ENCODE results near the gene SERPINF2. TPM values are rescaled to one million over a fixed set of nuclear protein-coding genes. Genes with fewer than 3 reads are reported as not detected.
"Not testable (repeated sequence)": the region's sequence is repeated elsewhere in the genome, so short reads cannot be mapped to it uniquely, and the experiment has no call there.

The SERPINF2 gene
- 0.19 TPM in 1 of 2 replicates, not detected in the other for total RNA-seq
- long read RNA-seq, result 0 reads

DNA sequence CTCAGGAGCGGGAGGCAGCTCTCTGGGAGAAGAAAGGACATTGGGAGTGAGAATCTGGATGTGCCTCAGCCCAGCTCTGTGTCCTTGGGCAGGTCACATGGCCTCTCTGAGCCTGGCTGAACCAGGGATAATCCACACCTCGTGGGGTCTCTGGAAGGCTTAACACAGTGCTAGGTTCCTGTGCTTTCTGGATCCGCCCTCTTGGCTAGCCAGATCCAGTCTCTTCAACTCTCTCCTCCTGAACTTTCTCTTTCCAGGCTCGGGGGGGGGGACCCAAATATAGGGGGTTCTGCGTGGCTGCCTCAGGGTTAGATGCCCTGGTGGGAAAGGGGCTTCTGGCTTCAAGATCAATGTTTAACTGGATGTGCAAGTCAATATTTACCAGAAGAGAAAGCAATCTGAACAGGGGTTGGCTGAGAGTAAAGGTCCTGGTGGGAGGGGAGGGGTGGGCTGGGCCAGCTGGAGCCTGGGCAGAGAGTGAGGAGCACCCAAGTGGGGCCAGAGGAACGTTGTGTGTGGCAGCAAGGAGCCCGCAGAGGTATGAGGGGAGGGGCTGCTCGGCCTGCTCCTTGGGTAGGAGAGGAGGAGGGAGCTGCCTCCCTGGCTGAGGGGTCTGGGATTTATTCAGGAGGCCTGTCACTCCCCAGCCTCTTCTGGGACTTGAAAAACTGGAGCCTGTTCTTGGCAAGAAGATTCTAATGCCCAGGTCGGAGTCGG is at the start of gene SERPINF2:
Gene SERPINF2, plus strand, starts transcription at position 501 of the 717 bp plus-strand sequence. CDS start 2,125 bp downstream, outside the sequence.
- TF ChIP-seq, protein P1, sequence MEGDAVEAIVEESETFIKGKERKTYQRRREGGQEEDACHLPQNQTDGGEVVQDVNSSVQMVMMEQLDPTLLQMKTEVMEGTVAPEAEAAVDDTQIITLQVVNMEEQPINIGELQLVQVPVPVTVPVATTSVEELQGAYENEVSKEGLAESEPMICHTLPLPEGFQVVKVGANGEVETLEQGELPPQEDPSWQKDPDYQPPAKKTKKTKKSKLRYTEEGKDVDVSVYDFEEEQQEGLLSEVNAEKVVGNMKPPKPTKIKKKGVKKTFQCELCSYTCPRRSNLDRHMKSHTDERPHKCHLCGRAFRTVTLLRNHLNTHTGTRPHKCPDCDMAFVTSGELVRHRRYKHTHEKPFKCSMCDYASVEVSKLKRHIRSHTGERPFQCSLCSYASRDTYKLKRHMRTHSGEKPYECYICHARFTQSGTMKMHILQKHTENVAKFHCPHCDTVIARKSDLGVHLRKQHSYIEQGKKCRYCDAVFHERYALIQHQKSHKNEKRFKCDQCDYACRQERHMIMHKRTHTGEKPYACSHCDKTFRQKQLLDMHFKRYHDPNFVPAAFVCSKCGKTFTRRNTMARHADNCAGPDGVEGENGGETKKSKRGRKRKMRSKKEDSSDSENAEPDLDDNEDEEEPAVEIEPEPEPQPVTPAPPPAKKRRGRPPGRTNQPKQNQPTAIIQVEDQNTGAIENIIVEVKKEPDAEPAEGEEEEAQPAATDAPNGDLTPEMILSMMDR (conservative IDR thresholded peaks at IDR 0.05), result no peak
- Mint-ChIP-seq H3K27ac (ENCODE audit: unreplicated experiment) (no peak within 1 kb of the TSS), H3K27me3 (ENCODE audit: low read depth) (no peaks in the 10 kb centered on the region), H3K4me1 (no peaks in the 10 kb centered on the region), H3K36me3 (ENCODE audit: low read depth) (no peaks in the 10 kb centered on the region), H3K9me3 (no peaks in the 10 kb centered on the region), H3K4me3 (no peak within 1 kb of the TSS)
- DNase-seq (ENCODE audit: low read depth, low spot score), result no peak

DNA sequence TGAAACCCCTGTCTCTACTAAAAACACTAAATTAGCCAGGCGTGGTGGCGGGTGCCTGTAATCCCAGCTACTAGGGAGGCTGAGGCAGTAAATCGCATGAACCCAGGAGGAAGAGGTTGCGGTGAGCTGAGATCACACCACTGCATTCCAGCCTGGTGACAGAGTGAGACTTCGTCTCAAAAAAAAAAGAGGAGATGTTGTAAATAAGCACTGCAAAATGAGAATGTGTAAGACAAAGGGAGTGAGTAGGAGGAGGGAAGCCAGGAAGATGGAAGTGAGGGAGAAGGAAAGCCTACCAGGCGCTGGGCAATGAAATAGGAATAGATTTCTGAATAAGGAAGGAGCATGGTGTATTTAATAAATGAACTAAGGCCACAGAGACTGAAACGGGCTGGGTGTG is 49.3 kb upstream of the SERPINF2 start:
- Mint-ChIP-seq H3K4me3 (no peak overlapping the region), H3K27ac (ENCODE audit: unreplicated experiment) (no peak overlapping the region), H3K9me3 (peaks cover 6% of the 10 kb centered on the region), H3K4me1 (no peaks in the 10 kb centered on the region), H3K27me3 (ENCODE audit: low read depth) (no peaks in the 10 kb centered on the region), H3K36me3 (ENCODE audit: low read depth) (peaks cover 6% of the 10 kb centered on the region)
- DNase-seq (ENCODE audit: low read depth, low spot score), result no peak
- TF ChIP-seq, protein P1 (conservative IDR thresholded peaks at IDR 0.05), result no peak

DNA sequence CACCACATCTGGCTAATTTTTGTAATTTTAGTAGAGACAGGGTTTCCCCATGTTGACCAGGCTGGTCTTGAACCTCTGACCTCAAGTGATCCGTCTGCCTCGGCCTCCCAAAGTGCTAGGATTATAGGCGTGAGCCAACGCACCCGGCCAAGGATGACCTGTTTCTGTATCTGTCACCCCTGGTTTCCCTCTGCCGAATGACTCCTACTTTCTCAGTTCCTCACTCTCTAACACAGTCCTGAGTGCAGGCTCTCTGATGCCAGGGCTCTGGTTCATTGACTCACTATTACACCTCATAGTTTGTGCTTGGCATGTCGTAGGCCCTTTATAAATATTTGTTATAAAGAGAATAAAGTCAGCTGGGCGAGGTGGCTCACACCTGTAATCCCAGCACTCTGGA is 47.3 kb upstream of the SERPINF2 start:
- Mint-ChIP-seq H3K27me3 (ENCODE audit: low read depth) (no peaks in the 10 kb centered on the region), H3K4me1 (no peaks in the 10 kb centered on the region), H3K36me3 (ENCODE audit: low read depth) (peaks cover 6% of the 10 kb centered on the region), H3K4me3 (no peak overlapping the region), H3K9me3 (peaks cover 6% of the 10 kb centered on the region), H3K27ac (ENCODE audit: unreplicated experiment) (no peak overlapping the region)
- DNase-seq (ENCODE audit: low read depth, low spot score), result no peak
- TF ChIP-seq, protein P1 (conservative IDR thresholded peaks at IDR 0.05), result no peak

DNA sequence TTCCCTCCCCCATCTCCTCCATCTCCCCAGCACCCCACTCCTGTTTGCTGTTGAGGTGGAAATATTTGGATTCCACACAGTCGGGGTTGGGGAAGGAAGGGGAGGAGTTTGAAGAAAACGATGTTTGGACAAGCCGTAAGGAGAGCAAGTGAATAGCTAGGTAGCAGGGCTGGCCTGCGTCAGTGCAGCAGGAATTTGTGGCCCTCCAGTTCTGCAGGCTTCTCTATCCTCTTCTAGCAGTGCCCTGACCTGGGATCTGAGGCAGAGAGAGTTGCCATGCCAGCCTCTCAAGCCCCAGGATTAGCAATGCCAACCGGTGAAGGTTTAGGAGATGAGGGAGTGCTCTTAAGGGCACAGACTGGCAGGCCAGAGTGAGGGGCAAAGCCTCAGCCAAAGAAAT is 45.0 kb upstream of the SERPINF2 start:
- Mint-ChIP-seq H3K27me3 (ENCODE audit: low read depth) (no peaks in the 10 kb centered on the region), H3K36me3 (ENCODE audit: low read depth) (no peaks in the 10 kb centered on the region), H3K27ac (ENCODE audit: unreplicated experiment) (no peak overlapping the region), H3K4me1 (no peaks in the 10 kb centered on the region), H3K9me3 (no peaks in the 10 kb centered on the region), H3K4me3 (no peak overlapping the region)
- TF ChIP-seq, protein P1 (conservative IDR thresholded peaks at IDR 0.05), result no peak
- DNase-seq (ENCODE audit: low read depth, low spot score), result no peak

DNA sequence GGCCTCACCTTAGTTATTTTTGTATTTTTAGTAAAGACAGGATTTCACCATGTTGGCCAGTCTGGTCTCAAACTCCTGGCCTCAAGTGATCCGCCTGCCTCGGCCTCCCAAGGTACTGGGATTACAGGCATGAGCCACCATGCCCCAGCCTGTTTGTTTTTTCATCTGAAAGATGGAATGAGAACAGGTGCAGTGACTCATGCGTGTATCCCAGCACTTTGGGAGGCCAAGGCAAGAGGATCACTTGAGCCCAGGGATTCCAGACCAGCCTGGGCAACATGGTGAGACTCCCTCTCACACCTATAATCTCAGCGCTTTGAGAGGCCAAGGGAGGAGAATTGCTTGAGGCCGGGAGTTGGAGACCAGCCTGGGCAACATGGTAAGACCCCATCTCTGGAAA is 42.8 kb upstream of the SERPINF2 start:
- not testable (repeated sequence) for DNase-seq (ENCODE audit: low read depth, low spot score); H3K9me3 Mint-ChIP-seq; H3K4me1 Mint-ChIP-seq; H3K4me3 Mint-ChIP-seq; H3K36me3 Mint-ChIP-seq (ENCODE audit: low read depth); H3K27me3 Mint-ChIP-seq (ENCODE audit: low read depth); H3K27ac Mint-ChIP-seq (ENCODE audit: unreplicated experiment)

DNA sequence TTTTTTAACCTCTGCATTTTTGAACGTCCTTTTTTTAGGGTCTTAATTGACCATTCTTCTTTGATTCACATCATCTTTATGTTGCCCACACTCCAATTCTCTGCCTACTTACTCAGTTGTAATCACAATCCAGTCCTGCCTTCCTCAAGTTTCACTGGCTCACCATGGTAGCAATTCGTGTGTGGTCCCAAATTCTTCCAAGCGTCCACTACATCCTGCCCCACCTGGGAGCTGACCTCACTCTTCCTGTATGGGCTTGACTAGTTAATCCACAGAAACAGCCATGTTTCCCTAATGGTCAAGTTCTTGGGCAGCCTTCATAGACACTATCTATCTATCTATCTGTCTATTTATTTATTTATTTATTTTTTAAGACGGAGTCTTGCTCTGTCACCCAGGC is 39.6 kb upstream of the SERPINF2 start:
- no peak overlapping the region for H3K27ac Mint-ChIP-seq (ENCODE audit: unreplicated experiment)
- no peak overlapping the region for H3K4me3 Mint-ChIP-seq

More for the DNA sequence above, 39.6 kb upstream of the SERPINF2 start:
- no peaks in the 10 kb centered on the region for H3K4me1 Mint-ChIP-seq
- no peak for DNase-seq (ENCODE audit: low read depth, low spot score)
- TF ChIP-seq, protein P1 (conservative IDR thresholded peaks at IDR 0.05), result no peak
- no peaks in the 10 kb centered on the region for H3K9me3 Mint-ChIP-seq
- H3K36me3 Mint-ChIP-seq (ENCODE audit: low read depth), result no peaks in the 10 kb centered on the region
- H3K27me3 Mint-ChIP-seq (ENCODE audit: low read depth), result peaks cover 5% of the 10 kb centered on the region
